ENCODE measurements around the gene ZP4. TPM values are rescaled to one million over a fixed set of nuclear protein-coding genes. Genes with fewer than 3 reads are reported as not detected.

Gene ZP4
- total and polyA plus RNA-seq, 2 of the 13 experiments (the other 11 are each of a cell fraction or from before 2014, with no cell fraction given): not detected

DNA sequence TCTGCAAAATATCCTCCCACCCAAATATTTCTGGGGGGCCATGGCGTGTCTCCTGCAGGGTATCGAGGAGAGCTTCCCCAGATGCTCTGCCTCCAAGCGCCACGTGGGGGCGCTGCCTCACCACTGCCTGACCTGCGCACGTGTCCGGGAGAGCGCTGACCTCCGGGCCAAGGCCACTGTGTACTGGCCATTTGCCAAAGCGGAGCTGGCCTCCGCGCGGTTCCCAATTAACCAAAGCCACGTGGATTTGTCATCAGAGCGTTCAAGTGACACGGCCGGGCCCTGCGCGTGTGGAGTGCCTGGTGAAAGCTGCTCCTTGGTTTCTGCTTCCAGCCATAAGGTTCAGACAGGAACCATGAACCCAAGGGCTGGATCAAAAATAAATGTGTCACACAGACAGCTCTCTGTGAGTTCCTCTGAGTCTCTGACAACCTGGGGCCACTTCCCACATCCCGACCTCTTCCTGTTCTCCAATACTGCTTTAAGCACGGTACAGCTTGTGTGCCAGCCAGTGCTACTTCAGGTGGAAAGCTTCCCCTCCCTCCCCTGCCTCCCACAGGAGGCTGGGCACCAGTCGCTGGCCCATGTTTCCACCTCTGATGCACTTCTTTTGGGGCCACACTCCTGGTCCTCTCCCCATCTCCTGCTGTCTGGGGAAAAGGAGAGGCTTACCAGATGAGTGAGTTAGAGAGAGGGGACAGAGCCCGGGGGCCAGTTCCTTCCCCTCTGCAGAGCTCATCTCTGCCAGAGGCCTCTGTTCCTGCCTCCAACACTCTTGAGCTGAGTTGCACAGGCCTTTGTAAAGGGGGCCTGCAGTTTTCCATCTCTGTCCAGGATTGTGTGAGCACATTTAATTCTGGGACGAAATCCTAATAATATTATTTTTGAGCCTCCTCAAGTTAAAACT is 26.1 kb downstream of the ZP4 start (continued):
- TF ChIP-seq, protein P1, sequence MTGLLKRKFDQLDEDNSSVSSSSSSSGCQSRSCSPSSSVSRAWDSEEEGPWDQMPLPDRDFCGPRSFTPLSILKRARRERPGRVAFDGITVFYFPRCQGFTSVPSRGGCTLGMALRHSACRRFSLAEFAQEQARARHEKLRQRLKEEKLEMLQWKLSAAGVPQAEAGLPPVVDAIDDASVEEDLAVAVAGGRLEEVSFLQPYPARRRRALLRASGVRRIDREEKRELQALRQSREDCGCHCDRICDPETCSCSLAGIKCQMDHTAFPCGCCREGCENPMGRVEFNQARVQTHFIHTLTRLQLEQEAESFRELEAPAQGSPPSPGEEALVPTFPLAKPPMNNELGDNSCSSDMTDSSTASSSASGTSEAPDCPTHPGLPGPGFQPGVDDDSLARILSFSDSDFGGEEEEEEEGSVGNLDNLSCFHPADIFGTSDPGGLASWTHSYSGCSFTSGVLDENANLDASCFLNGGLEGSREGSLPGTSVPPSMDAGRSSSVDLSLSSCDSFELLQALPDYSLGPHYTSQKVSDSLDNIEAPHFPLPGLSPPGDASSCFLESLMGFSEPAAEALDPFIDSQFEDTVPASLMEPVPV (CRISPR knock-in tag; IDR thresholded peaks at IDR 0.05): peak; percentile 85
- TF ChIP-seq YEATS4 (CRISPR knock-in tag; IDR thresholded peaks at IDR 0.05; ENCODE audit: borderline replicate concordance) (peak; percentile 82; the same call in 1 of the 2 replicates), ZNF766 (CRISPR knock-in tag; IDR thresholded peaks at IDR 0.05; ENCODE audit: borderline replicate concordance) (peak; percentile 88; the same call in 1 of the 2 replicates), ARNTL (CRISPR knock-in tag; IDR thresholded peaks at IDR 0.05) (peak; percentile 99), ARHGAP35 (CRISPR knock-in tag; IDR thresholded peaks at IDR 0.05; ENCODE audit: borderline replicate concordance) (no peak), TP53 (CRISPR knock-in tag; conservative IDR thresholded peaks at IDR 0.05) (no peak), GTF2F1 (IDR thresholded peaks at IDR 0.05; ENCODE audit: low read length) (no peak), BHLHE40 (IDR thresholded peaks at IDR 0.05; ENCODE audit: low read length) (peak; percentile 99), ZNF607 (CRISPR knock-in tag; IDR thresholded peaks at IDR 0.05; ENCODE audit: borderline replicate concordance) (peak; percentile 67; the same call in 1 of the 2 replicates), HDAC1 (CRISPR knock-in tag; IDR thresholded peaks at IDR 0.05) (peak; percentile 77), ZNF660 (CRISPR knock-in tag; IDR thresholded peaks at IDR 0.05; ENCODE audit: borderline replicate concordance, low read depth) (no peak), NFYB (CRISPR knock-in tag; IDR thresholded peaks at IDR 0.05) (peak; percentile 46; the same call in 1 of the 2 replicates), GLI4 (CRISPR knock-in tag; IDR thresholded peaks at IDR 0.05; ENCODE audit: borderline replicate concordance) (no peak), NAIF1 (CRISPR knock-in tag; IDR thresholded peaks at IDR 0.05; ENCODE audit: borderline replicate concordance) (peak; percentile 42; the same call in 1 of the 2 replicates), MZF1 (CRISPR knock-in tag; IDR thresholded peaks at IDR 0.05; ENCODE audit: borderline replicate concordance) (no peak)
- TF ChIP-seq, protein P2, sequence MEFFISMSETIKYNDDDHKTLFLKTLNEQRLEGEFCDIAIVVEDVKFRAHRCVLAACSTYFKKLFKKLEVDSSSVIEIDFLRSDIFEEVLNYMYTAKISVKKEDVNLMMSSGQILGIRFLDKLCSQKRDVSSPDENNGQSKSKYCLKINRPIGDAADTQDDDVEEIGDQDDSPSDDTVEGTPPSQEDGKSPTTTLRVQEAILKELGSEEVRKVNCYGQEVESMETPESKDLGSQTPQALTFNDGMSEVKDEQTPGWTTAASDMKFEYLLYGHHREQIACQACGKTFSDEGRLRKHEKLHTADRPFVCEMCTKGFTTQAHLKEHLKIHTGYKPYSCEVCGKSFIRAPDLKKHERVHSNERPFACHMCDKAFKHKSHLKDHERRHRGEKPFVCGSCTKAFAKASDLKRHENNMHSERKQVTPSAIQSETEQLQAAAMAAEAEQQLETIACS (CRISPR knock-in tag; IDR thresholded peaks at IDR 0.05): no peak
- TF ChIP-seq, protein P3, sequence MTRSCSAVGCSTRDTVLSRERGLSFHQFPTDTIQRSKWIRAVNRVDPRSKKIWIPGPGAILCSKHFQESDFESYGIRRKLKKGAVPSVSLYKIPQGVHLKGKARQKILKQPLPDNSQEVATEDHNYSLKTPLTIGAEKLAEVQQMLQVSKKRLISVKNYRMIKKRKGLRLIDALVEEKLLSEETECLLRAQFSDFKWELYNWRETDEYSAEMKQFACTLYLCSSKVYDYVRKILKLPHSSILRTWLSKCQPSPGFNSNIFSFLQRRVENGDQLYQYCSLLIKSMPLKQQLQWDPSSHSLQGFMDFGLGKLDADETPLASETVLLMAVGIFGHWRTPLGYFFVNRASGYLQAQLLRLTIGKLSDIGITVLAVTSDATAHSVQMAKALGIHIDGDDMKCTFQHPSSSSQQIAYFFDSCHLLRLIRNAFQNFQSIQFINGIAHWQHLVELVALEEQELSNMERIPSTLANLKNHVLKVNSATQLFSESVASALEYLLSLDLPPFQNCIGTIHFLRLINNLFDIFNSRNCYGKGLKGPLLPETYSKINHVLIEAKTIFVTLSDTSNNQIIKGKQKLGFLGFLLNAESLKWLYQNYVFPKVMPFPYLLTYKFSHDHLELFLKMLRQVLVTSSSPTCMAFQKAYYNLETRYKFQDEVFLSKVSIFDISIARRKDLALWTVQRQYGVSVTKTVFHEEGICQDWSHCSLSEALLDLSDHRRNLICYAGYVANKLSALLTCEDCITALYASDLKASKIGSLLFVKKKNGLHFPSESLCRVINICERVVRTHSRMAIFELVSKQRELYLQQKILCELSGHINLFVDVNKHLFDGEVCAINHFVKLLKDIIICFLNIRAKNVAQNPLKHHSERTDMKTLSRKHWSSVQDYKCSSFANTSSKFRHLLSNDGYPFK (CRISPR knock-in tag; IDR thresholded peaks at IDR 0.05; ENCODE audit: borderline replicate concordance): peak; percentile 21; the same call in 1 of the 2 replicates
- TF ChIP-seq, protein P4, sequence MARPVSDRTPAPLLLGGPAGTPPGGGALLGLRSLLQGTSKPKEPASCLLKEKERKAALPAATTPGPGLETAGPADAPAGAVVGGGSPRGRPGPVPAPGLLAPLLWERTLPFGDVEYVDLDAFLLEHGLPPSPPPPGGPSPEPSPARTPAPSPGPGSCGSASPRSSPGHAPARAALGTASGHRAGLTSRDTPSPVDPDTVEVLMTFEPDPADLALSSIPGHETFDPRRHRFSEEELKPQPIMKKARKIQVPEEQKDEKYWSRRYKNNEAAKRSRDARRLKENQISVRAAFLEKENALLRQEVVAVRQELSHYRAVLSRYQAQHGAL (CRISPR knock-in tag; IDR thresholded peaks at IDR 0.05; ENCODE audit: not compliant biosample characterization): no peak
- TF ChIP-seq, protein P5, sequence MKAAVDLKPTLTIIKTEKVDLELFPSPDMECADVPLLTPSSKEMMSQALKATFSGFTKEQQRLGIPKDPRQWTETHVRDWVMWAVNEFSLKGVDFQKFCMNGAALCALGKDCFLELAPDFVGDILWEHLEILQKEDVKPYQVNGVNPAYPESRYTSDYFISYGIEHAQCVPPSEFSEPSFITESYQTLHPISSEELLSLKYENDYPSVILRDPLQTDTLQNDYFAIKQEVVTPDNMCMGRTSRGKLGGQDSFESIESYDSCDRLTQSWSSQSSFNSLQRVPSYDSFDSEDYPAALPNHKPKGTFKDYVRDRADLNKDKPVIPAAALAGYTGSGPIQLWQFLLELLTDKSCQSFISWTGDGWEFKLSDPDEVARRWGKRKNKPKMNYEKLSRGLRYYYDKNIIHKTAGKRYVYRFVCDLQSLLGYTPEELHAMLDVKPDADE (CRISPR knock-in tag; IDR thresholded peaks at IDR 0.05): no peak
- TF ChIP-seq, protein P6, sequence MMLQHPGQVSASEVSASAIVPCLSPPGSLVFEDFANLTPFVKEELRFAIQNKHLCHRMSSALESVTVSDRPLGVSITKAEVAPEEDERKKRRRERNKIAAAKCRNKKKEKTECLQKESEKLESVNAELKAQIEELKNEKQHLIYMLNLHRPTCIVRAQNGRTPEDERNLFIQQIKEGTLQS (CRISPR knock-in tag; IDR thresholded peaks at IDR 0.05): no peak

All from HepG2 (cell line).